OCI-LY1 (cell line): ENCODE measurements around the gene AKT1.

Source experiments
- CTCF ChIP-seq: fragments of 200-600 bp; sonication (generic), shearing (Covaris generic); IDR thresholded peaks from 2 replicates; pipeline ENCODE4 v1.5.1; 2017; ENCODE audit warnings: mild to moderate bottlenecking, antibody characterized with exemption, low read length, moderate library complexity, mixed read lengths
- EZH2 ChIP-seq: fragments of 200-600 bp; sonication (generic), shearing (Covaris generic); IDR thresholded peaks from 2 replicates; pipeline ENCODE4 v1.8.0; 2017; ENCODE audit warnings: borderline replicate concordance, mixed run types, mild to moderate bottlenecking, antibody characterized with exemption, low read length, moderate library complexity, mixed read lengths

- TF ChIP-seq CTCF = no peak
- no peak for TF ChIP-seq EZH2
These were observed 9.8 kb upstream of the AKT1 start for GRCh38 chr14:104805326-104805678.
